ENCODE measurements around the gene OCA2.

OCA2 gene

DNA sequence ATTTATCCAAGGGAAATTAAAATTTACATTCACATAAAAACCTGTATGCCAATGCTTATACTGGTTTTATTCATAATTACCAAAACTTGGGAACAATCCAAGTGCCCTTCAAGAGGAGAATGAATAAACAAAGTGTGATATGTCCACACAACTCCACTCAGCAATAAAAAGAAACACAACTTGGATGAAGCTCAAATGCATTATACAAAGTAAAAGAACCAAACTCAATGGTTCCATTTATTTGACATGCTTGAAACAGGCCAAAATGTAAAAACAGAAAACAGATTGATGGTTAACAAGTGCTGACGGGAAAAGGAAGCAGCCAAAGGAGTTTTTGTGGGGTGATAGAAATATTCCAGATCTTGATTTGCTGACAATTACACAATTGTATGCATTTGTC is 23.5 kb downstream of the OCA2 start:
- DNase-seq: no peak

DNA sequence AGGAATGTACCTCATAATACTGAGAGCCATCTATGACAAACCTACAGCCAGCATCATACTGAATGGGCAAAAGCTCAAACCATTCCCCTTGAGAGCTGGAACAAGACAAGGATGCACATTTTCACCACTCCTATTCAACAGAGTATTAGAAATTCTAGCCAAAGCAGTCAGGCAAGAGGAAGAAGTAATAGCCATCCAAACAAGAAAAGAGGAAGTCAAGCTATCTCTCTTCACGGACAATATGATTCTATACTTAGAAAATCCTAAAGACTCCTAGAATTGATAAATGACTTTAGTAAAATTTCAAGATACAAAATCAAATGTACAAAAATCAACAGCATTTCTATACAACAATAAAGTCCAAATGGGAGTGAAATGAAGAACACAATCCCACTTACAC is 30.2 kb downstream of the OCA2 start:
- DNase-seq: no peak

DNA sequence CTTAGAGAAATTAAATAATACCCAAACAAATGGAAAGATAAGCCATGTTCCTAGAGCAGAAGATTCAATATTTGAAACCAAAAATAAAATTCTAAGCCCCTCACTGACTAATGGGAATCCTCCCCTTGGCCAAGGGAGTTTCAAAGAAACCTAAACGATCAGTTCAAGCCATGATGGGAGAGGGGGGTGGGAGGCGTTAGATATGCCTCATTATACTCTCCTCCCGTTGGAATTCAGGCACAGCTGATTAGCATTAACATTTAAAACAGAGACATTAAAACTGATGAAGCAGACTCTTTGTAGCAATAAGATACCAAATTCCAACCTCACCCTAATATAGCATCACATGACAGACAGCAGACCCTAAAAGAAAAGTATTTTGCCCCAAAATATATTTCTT is 32.9 kb downstream of the OCA2 start:
- no peak for DNase-seq

DNA sequence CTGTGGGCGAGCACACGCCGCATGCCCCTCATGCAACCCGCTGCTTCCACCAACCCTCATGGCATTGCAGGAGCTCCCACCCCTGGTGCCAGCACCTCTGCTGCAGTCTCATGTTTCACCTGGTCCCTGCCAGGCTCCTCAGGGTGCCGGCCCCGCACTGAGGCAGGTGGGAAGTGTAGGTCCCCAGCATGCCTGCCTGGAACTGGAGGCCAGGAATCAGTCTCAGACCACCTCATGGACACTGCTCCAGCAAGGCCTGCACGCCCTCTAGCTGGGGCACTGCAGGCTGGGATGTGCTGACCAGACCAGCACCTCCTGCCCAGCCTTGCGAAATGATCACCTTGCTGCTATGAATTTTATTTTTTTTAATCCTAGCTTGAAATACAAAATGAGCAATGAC is 39.1 kb downstream of the OCA2 start:
- no peak for DNase-seq

DNA sequence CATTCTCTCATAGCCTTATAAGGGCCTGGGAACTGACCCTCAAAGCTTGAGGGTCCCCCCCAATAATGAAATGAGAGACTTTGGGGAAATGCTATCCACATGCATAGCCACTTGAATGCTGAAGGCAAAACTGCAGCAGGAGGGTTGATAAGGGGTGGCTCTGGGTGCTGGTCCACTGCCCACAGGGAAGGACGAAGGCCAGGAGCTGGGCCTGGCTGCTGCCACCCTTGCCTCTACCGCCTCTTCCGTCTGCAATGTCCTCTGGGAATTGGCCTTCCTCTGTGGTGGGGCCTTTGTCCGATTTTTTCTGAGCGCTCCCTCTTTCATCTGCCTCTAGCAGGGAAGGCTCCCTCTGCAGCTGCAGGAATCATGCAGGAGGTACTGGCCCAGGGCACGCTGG is 41.0 kb downstream of the OCA2 start:
- no peak for DNase-seq

DNA sequence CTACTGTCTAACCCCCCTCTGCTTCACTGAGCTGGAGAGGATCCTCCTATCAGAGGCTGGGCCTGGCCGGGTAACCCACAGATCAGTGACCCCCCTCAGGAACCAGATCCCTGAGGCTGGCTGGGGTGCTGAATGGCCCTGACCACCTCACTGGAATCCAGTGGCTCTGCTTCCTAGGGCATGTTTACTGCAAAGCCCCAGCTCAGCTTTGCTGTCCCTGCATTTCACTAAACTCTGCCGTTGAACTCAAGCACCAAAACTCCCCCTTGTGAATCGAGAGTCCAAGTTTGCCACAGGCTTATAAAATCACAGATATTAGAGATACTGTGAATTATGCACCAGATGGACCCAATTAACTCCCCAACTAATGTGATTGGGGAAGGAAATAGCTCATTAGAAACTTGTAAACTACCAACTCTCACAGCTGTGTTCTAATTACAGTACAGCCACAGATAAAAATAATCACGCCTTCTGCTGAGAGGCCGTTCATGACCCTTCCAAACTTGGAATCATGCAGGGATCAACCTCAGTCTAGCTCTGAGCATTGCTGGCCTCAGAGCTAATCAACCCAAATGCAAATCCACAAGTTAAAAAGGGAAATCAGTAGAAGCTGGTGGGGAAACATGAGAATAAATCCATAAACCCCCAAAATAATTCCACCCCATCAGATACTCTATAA is 47.0 kb downstream of the OCA2 start:
- no peak for DNase-seq

DNA sequence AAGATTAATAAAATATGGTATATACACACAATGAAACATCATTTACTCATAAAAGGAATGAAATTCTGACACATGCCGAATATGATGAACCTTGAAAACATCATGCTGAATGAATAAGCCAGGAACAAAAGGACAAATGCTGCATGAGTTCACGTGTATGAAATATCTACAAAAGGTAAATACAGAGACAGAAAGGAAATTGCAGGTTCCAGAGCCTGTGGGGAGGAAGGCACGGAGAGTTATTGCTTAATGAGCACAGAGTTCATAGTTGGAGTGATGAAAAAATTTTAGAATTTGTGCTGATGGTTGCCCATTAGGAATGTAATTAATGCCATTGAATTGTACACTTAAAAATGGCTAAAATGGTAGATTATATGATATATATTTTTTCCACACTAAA is 49.5 kb downstream of the OCA2 start:
- no peak for DNase-seq

DNA sequence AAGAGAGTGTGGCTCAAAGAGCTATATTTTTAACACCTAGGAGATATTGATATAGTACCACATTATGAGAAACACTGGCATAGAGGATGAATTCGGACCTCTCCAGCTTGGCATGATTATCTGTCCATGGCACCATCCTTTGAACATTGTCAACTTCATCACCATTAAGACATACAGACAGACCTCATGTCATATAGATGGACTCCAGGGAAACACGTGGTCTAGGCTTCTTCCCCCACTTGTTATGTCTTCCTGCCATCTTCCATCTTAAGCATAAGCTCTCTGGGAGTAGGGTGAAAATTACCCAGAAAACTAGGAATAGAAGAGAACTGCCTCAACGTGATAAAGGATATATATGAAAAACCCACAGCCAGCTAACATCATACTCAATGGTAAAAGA is 51.8 kb downstream of the OCA2 start:
- DNase-seq: no peak

DNA sequence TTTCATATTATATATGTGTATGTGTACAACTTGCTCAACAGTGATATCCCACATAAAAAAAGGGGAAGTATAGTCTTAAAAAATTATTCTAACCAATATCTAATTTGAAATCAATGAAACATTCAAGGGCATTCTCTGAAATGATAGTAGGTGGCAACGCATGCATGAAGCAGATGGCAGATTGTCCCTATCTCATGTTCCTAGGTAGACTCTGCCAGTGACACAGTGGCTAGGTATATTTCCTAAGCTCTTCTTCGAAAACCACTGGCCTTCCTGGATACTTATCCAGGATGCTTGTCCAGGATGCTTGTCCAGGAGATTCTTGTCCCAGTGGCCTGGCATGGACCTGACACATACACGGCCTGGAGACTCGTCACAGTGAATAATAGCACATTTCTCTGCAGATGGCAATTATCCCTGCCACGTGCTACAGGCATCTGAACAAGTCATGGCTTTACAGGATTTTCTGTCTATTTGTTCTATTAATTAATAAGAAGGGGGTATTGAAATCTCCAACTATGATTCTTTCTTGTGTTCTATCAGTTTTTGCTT is 54.9 kb downstream of the OCA2 start:
- no peak for DNase-seq

DNA sequence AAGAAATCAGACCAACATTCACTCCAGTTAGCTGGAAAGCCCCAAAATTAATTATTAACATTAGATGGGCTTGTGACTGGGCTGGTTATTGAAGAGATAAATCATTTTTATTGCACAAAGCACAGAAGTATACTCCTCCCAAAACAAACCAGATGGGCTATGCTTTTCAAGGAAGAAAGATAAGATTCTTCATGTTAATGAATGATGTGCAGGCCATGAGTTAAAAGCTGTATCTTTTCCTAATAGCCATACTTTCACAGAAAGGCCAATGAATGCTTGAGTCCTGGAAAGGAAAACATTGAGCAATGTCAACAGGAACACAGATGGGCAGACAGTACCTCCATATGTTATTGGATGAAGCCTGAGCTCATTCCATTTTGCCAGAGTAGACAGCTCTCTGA is 55.4 kb downstream of the OCA2 start:
- DNase-seq: no peak

DNA sequence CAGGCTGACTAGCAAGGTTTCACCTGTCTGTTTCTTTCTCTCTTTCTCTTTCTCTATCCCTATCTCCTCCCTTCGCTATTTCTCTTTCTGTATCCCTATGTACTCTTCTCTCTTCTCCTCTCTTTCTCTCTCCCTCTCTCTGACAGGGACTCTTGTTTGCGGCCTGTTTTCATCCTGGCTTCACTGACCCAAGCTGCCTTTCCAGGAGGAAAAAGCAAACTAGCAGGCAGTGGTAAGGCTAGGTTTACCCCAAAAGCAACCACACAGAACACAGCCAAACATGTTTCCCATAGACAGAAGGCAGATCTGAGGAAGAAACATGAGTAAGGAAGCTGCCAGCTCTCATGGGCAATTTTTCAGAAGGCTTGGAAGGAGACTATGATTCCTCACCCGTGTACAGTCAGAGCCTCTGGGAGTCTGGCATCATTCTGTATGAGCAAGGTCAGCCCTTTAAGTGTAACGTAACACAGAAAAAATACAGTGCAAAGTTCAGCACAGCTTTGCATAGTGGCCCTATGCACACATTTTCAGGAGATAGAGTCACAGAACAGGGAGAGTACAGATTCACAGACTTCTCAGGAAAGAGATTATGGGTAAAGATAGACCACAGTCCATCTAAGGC is 61.0 kb downstream of the OCA2 start:
- no peak for DNase-seq

DNA sequence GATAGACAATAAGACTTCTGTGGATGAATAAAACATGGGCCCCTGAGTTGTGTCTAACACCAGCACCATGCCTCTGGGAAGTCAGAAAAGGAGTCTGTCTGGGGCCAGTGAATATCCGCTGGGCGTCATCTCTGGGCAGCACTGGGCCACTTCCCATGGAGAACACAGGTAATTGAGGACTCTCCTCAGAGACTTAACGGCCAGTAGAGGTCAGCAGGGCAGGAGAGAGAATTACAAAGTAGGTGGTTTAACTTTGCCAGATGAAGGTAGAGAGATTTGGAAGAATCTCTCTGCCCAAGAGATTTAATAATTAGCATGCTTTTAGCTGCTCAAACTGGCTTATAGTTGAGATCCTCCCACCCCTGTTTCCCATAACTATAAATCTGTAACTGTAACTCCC is 65.7 kb downstream of the OCA2 start:
- DNase-seq: no peak

DNA sequence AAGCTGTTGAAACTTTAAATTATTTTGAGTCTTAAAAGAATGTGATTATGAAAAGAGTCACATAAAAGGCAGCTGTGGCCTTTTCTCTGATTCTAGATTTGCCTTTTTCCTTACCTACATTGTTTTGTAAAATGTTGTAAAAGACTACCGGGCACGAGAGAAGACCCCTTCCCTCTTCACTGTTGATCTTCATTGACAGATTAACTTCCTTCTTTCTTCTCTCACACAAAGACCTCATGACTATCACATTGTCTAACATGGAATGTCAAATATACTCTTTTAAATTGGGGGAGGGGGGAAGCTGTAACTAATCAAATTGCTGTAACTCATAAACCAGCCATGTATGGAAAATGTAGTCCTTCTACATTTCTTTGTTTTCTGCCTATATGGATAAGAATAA is 68.3 kb downstream of the OCA2 start:
- DNase-seq: no peak

DNA sequence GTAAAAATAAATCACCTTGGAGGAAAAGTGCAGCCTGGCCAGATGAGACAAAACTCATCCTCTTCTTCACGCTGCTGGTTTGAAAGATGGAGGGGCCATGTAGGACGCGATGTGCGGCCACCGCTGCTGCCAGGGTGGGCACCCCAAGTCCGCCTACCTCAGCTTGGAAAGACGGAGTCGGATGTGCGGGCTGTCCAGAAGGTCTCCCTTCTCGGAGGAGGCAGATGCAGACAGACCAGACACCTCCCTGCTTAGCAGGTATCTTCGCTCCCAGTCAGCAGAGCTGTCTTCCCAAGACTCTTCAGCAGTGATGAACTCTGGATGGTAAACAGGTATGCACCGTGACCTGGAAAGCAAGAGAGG is 71.4 kb downstream of the OCA2 start:
- DNase-seq: no peak

DNA sequence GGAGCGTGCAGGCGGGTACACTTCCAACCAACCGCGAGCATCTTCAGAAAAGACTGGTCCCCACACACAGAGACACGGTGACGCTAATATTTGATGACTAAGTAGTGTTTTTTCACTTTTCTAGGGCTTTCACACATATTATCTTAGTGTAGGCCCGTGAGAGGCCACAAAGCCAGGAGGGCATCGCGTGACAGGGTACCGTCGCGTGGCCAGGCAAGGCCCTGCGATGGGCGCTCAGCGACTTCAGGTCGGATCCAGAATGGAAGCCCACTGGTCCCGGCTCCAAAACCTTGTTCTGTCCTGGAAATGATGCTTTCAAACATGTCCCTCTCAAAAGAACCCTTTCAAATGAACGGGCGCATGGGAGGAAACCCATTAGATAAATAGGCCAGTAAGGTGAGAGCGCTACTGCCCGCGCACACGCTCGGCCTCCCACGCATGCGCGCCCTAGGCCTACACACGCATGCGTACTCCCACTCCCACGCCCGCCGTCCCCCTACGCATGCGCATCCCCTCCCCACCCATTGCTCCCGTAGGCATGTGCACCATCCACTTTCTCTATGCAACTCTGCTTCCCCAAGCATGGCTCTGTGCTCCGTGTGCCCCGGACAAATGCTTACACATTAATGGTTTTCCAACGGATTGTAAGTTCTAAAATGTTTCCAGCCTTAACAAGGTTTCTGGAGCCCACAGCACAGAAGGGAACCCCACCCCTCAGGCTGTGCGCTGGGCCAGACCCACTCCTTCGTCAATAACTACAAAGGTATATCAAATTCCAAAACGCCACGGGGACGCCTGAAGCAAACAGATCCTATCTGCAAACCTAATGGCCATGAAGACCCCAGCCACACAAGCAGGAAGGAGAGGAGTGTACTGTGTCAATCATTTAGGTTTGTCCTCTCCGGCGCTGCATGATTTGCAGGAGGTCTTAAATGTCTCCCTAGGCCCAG is 72.1 kb downstream of the OCA2 start:
- no peak for DNase-seq

DNA sequence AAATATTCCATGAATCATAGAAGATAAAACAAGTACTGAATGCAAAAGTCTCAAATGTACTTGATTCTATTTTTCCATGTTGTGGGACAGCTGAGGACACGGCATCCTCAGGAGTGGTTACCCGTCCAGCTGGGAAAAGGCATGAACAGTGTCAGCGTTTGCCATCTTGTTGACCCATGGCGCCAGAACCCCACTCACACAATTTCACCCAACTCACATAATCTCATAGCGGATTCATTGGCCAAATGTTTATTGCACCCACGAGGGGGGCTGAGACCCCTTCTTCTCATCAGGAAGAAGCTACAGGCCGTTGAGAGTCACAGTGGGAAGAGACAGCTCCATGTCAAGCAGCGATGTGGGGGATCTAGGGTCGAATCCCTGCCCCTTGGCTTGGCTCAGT is 72.9 kb downstream of the OCA2 start:
- no peak for DNase-seq

DNA sequence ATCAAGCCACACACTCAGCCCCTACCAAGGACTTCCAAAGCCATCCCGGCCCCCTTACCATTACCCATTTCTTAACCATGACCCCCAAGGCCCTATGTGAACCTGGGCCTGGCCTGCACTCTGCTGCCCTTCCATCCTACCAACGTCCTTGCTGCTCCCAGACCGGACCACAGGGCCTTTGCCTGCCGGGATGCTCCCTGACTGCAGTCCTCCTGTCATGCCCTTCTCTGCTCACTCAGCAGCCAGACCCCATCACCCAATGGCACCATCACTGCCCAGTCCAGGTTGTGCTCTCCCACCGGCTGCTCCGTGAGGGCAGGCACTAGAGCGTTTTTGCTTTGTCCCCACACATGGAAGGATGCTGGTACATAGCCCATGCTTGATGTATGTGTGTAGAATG is 73.7 kb downstream of the OCA2 start:
- no peak for DNase-seq

DNA sequence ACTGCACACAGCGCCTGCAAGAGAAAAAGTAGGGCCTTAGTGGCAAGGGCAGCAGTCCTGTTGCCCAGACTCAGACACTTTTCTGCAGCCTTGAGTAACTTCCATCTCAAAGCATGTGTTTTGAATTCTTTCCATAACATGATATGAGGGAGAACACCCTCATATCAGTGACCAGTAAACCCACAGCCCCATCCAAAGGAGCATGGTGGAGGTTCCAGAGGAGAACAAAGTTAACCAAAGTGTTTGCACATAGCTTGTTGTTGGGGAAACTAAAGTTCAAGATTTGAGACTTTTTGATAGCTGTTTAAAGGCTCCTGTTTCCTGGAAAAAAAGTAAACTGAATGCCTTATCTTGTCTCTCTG is 74.2 kb downstream of the OCA2 start:
- DNase-seq: no peak

DNA sequence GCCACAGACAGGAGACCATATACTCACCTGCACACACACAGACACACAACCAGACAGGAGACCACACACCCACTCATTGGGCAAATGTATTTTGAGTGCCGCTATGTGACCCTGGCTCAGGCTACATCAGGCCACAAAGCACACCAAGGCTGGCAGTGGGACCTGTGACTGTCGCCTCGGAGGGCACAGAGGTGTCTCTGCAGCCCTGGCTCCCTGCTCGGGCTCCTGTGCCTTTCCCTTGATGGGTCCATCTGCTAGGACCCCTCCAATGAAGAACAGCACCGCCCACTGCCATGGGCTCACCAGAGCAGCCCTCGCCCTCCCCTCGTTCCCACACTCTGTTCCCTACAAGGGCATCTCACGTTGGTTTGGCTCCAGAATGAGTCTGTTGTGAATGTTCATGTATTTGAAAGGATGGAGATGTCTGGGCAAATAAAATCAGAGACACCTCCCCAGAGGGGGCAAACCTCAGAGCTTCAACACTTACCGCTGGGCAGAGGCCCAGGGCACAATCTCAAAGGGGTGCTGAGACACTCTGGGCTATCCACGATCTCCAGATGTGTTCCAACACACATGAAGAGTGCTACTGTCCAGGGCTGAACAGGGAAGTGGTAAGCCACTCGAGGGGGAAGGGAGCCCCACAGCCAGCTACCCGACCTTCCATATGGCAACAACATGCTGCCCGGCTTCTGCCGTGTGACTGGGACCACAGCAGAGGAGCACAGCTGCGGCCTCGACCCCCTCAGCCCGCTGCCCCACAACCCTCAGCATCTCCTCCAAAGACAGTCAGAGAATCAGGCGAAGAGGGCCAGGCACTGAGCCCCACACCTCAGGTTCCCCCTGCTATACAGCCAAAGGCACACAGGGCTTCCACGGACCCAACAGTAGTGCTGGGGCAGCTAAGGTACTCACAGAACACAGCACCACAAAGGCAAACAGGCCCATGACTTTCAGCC is 74.9 kb downstream of the OCA2 start:
- DNase-seq: no peak

DNA sequence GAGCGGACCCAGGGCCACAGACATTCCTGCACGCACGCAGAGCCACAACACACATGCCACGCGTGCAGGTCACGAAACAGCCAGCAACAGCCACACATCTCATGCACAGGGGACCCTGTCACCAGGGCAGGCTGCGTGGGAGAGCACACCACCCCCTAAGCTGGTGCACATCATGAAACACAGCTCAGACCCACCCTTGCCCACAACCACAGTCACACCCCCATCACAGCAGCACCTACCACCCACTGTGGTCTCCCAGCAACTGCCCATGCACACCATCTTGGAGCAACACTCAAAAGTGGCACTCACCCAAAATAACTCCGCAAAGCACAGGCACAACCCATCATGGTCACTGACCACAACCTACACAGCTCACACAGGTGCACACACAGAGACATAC is 75.7 kb downstream of the OCA2 start:
- no peak for DNase-seq

DNA sequence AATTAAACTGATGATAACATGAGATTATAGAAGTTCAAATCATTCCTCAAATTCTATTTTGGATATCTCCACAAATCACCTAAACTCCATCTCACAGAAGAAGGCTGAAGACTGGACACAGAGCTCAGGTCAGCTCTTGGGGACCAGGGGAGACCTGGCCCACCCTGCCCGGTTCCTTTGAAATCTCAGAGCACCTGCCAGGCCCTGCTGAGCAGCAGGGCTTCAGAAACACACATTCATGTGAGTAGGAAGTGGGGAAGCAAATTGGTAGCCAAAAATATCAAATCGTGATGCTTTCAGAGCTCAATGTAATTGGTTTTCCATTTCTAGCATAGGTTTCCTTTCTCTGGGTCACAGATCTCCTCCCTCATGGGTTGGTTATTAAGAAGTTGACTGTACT is 76.2 kb downstream of the OCA2 start:
- no peak for DNase-seq

DNA sequence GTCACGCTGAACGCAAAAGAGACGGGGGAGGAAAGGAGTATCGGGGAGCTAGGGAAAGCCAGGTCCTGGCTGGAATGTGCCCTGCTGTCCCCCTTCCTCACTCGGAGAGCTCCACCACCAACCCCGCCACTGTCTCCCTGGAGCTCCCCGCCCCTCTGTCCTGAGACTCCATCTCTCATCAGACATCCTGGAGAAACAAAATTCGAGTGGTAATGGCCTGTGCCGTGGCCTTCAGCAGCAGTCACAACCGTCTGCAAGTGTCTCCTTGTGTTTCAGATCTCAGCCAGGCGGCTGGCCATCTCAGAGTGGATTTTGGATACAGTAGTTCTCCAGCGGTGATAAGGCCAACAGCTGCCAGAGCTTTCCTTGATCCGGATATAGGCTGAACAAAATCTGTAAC is 76.9 kb downstream of the OCA2 start:
- no peak for DNase-seq

All from amniotic stem cell (primary cell).